Stimulated activated naive CD8-positive, alpha-beta T cell treated with anti-CD3 and anti-CD28 coated beads, Interleukin-15, amount 100 ng/mL, for 72 hours (primary cell): ENCODE results near the gene SMIM24.
"Not testable (repeated sequence)": the region's sequence is repeated elsewhere in the genome, so short reads cannot be mapped to it uniquely, and the experiment has no call there.

Experiments
- ATAC-seq: fragments of 150-1000 bp; cut with Tn5 transposase; 2 replicates; pipeline ENCODE4 v1.10.0; 2021; ENCODE audit warnings: mild to moderate bottlenecking, moderate library complexity
- DNase-seq, 2 donors: peaks; one replicate each; pipeline ENCODE4 v3.0.0; 2021 to 2022
- H3K27ac Mint-ChIP-seq, 2 donors: one replicate each; pipeline ENCODE4 v1.8.0; 2022; ENCODE audit warnings: mild to moderate bottlenecking in 2 of 2, mixed read lengths in 2 of 2, moderate library complexity in 2 of 2
- H3K27me3 Mint-ChIP-seq: one replicate; pipeline ENCODE4 v1.8.0; 2022; ENCODE audit warnings: mixed read lengths
- H3K4me1 Mint-ChIP-seq: one replicate; pipeline ENCODE4 v1.8.0; 2022; ENCODE audit warnings: mild to moderate bottlenecking, mixed read lengths
- H3K4me3 Mint-ChIP-seq, 2 donors: one replicate each; pipeline ENCODE4 v1.8.0; 2022; ENCODE audit warnings: mild to moderate bottlenecking in 2 of 2, mixed read lengths in 2 of 2, moderate library complexity in 1 of 2
- H3K9me3 Mint-ChIP-seq, 2 donors: one replicate each; pipeline ENCODE4 v1.8.0; 2022; ENCODE audit warnings: mixed read lengths in 2 of 2

Gene SMIM24

DNA sequence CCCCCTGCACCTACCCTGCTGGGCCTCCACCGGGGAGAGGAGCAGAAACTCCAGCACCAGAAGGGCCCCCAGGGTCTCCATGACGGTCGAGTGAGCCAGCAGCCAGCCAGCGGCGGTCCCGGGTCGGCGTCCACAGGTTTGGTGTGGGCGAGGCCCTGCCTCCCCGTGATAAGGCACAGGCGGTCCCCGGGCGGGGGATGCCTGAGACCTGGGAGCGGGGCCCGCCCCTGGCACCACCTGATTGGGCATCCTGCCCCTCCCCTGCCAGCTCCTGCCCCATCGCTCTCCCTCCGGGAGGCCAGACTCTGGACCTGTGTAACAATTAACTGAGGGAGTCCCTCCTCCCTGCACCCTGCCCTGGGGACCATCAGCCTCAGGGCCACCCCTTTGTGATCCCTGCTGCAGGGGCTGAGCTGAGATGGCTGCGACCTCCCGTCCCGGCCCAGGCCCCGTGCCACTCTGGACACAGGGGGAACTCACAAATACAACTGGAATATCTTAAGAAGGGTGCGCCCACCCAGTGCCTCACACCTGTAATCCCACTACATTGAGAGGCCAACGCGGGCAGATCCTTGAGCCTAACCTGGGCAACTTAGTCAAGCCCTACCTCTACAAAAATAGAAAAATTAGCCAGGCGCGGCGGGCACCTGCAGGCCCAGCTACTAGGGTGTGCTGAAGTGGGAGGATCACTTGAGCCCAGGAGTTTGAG lies at the start of gene SMIM24:
Gene SMIM24 (minus strand): TSS at position 143 of the 709 bp plus-strand sequence. CDS start 62 bp downstream, at position 81.
- ATAC-seq (peak; percentile 15), DNase-seq (no peak)
- Mint-ChIP-seq H3K27me3 (no peaks in the 10 kb centered on the region), H3K27ac (peak within 1 kb of the TSS in 1 of 2 donors; percentile 52), H3K4me1 (peaks cover 18% of the 10 kb centered on the region), H3K4me3 (peak within 1 kb of the TSS in 1 of 2 donors; percentile 75), H3K9me3 (no peaks in the 10 kb centered on the region)

DNA sequence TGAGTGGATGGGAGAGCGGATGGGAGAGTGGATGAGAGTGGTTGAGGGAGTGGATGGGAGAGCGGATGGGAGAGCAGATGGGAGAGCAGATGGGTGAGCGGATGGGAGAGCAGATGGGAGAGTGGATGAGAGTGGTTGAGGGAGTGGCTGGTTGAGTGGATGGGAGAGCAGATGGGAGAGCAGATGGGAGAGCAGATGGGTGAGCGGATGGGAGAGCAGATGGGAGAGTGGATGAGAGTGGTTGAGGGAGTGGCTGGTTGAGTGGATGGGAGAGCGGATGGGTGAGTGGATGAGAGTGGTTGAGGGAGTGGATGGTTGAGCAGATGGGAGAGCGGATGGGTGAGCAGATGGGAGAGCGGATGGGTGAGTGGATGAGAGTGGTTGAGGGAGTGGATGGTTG lies 49.0 kb upstream of the SMIM24 start:
- not testable (repeated sequence) for ATAC-seq, H3K27me3 Mint-ChIP-seq, H3K9me3 Mint-ChIP-seq, H3K4me3 Mint-ChIP-seq, H3K27ac Mint-ChIP-seq, DNase-seq, H3K4me1 Mint-ChIP-seq

DNA sequence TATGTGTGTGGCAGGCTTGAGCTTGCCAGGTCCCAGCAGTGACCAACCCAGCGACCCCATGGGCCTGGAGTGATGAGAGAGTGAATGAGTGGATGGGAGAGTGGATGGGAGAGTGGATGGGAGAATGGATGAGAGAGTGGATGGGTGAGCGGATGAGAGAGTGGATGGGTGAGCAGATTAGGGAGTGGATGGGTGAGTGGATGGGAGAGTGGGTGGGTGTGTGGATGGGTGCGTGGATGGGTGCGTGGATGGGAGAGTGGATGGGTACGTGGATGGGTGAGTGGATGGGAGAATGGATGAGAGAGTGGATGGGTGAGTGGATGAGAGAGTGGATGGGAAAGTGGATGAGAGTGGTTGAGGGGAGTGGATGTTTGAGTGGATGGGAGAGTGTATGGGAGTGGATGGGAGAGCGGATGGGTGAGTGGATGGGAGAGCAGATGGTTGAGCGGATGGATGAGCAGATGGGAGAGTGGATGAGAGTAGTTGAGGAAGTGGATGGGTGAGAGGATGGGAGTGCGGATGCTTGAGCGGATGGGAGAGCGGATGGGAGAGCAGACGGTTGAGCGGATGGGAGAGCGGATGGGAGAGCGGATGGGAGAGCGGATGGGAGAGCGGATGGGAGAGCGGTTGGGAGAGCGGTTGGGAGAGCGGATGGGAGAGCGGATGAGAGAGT lies 48.4 kb upstream of the SMIM24 start:
- Mint-ChIP-seq H3K9me3 (no peaks in the 10 kb centered on the region), H3K4me1 (no peaks in the 10 kb centered on the region), H3K27ac (no peak overlapping the region), H3K27me3 (no peaks in the 10 kb centered on the region), H3K4me3 (no peak overlapping the region)
- ATAC-seq: no peak
- no peak for DNase-seq

DNA sequence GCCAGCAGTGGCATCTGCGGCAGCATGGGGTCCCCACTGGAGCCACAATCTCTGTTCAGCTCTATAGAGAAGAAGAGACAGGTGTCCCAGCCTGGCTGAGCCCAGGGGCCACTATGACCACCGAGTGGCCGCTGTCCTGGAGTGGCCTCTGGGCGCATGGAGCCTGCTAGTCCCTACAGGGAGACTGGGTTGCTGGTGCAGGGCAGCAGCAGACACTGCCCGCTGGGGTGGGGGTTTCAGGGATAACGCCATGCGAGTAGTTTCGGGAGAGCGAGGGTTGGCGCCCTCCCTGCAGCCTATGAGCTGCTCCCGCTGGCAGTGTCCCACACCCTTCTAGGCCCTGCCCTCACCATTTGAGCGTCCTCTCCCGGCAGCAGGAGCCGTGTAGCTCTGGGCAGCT lies 47.8 kb upstream of the SMIM24 start:
- Mint-ChIP-seq H3K27me3 (no peaks in the 10 kb centered on the region), H3K4me1 (no peaks in the 10 kb centered on the region), H3K4me3 (no peak overlapping the region), H3K27ac (no peak overlapping the region), H3K9me3 (no peaks in the 10 kb centered on the region)
- DNase-seq (no peak), ATAC-seq (no peak)

DNA sequence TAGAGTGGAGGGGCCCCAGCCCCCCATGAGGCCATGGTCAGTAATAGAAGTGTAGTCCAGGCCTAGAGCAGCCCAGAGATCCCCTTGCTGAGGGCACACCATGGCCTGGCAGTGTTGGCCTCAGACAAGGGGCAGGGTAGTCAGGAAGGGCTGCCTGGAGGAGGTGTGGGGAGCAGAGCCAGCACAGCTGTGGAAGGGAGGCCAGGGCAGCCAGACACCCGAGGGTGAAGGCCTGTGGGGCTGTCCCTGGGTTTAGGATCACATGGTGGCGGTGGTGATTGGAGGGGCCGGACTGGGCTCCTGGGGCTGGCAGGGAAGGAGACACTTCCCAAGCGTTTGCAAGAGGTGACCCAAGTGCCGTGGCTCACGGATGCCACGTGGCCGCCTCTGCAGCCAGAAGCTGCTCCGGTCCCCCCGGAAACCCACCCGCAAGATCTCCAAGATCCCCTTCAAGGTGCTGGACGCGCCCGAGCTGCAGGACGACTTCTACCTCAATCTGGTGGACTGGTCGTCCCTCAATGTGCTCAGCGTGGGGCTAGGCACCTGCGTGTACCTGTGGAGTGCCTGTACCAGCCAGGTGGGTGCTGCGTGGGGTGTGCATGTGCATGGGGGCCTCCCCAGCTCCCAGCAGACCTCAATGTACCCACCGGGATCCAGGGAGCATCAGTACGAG lies 47.0 kb upstream of the SMIM24 start:
- H3K27me3 Mint-ChIP-seq: no peaks in the 10 kb centered on the region
- H3K9me3 Mint-ChIP-seq: no peaks in the 10 kb centered on the region
- DNase-seq (no peak), ATAC-seq (no peak)
- peak overlapping the region in 1 of 2 donors; percentile 79 for H3K27ac Mint-ChIP-seq
- peaks cover under 1% of the 10 kb centered on the region for H3K4me1 Mint-ChIP-seq
- no peak overlapping the region for H3K4me3 Mint-ChIP-seq

DNA sequence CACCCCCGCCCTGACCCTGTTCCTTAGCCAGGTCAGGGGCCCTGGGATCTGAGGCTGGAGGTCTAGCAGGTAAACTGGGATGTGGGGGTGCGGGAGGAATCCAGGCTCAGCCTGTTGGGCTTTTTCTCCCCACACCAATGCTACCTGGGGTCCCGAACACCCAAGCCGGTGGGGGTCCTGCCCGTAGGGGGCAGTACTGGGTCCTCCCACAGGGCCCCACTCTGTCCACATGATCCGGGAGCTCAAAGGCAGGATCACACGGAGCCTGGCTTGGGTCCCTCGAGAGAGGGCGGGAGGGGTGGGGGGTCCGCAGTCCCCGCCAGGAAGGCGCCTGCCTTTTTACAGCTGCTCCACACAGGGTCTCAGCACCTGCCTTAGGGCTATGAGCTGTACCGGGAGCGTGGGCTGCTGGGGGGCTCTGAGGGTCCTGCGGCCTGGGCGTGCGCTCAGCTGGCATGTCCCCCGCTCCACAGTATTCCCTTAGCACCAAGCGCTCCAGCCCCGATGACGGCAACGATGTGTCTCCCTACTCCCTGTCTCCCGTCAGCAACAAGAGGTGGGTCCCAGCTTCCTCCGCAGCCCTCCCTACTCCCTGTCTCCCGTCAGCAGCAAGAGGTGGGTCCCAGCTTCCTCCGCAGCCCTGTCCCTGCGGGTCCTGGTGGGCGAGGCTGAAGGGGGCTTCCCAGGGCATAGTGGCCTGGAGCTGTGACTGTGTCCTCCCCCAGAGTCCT lies 46.3 kb upstream of the SMIM24 start:
- no peak for DNase-seq
- Mint-ChIP-seq H3K9me3 (no peaks in the 10 kb centered on the region), H3K4me1 (peaks cover 5% of the 10 kb centered on the region), H3K4me3 (no peak overlapping the region), H3K27me3 (no peaks in the 10 kb centered on the region), H3K27ac (no peak overlapping the region)
- no peak for ATAC-seq

DNA sequence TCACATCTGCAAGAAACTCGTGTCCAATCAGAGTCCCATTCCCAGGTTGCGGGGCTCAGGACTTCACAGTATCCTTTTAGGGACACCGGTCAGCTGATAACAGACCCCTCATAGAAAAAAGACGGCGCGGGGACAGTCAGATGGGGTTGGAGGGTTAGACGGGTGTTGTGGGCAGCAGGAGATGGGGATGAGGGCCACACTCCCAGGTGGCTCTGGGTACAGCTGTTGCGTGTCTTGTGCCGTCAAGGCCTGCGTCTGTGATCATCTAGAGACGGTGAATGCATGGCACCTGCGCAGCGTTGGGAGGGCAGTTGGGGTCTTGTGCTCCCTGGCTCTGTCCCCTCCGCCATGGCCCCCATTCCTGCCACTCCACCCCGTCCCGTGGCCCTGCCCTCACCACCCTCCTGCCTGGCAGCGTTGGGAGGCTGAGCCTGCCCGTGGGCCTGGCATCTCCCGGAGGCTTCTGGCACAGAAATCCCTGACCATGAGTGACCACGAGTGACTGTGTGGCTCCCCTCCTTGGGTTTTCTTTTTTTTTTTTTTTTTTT lies 44.7 kb upstream of the SMIM24 start:
- no peaks in the 10 kb centered on the region for H3K9me3 Mint-ChIP-seq
- no peak for DNase-seq
- H3K27me3 Mint-ChIP-seq: no peaks in the 10 kb centered on the region
- ATAC-seq: no peak
- H3K4me3 Mint-ChIP-seq: no peak overlapping the region
- H3K4me1 Mint-ChIP-seq: peaks cover 14% of the 10 kb centered on the region
- H3K27ac Mint-ChIP-seq: peak overlapping the region in 1 of 2 donors; percentile 81

DNA sequence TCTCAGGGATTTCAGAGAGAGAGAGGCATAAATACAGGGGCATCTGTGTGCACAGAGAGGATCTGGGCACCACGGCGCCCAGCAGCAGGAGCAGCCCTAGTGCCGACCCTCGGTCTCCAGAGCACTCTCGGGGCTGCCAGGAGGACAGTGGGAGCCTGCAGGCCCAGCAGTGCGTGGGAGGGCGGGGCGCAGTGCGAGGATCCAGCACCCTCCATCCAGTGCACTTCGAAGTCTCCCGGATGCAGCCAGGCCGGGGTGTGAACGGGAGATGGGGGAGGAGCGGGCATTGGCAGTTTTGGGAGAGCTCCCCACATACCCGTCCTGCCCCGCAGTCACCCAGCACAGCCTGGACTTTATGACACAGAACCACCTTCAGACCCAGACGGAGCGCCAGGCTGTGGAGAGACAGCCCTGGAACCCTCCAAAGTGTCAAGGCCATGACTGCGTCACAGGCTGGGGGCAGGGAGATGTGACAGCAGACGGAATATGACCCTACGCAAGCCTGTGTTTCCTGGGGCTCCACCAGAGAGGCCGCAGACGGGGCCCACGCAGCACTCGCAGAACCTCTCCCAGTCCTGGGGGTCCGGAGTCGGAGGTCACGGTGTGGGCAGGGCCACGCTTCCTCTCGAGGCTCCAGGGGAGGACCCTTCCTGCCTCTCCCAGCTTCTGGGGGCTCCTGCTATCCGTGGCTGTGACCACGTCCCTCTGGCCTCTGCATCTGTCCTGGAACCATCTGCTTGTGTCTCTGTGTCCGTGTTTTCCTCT lies 43.9 kb upstream of the SMIM24 start:
- Mint-ChIP-seq H3K27ac (peak overlapping the region in 1 of 2 donors; percentile 81), H3K27me3 (no peaks in the 10 kb centered on the region), H3K4me1 (peaks cover 19% of the 10 kb centered on the region), H3K9me3 (no peaks in the 10 kb centered on the region), H3K4me3 (no peak overlapping the region)
- ATAC-seq: no peak
- DNase-seq: no peak

DNA sequence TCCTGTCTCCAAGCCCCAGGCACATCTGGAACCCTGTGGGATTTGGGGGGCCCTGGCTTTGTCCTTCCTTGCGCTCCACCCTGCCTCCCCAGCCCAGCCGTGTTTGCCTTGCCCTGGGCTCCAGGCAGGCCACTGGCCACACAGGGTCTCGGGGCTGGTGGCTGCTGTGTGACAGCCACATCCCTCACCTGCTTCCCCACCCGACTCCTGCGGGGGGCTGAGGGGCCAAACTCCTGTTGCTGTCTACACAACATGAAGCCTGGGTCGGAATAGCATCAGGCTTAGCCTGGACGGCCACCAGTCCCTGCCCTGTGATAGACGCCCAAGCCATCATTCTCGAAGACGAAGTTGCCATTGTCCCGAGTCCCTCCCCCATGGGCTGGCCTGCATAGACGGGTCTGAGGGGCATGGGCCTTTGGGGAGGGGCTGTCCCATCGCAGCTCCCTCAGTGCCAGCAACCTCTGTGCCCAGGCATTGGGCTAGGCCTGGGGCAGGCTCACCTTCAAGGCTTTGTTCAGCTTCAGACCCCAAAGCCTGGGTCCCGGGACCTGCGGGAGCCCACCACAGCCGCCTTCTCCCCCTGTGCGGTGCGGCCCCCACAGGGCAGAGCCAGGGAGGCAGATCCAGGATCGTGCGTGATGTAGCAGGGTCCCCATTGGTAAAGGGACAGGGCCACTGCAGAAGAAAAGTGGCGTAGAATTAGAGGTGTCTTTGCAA lies 43.2 kb upstream of the SMIM24 start:
- no peak overlapping the region for H3K27ac Mint-ChIP-seq
- no peak overlapping the region for H3K4me3 Mint-ChIP-seq
- peaks cover 25% of the 10 kb centered on the region for H3K4me1 Mint-ChIP-seq

DNA sequence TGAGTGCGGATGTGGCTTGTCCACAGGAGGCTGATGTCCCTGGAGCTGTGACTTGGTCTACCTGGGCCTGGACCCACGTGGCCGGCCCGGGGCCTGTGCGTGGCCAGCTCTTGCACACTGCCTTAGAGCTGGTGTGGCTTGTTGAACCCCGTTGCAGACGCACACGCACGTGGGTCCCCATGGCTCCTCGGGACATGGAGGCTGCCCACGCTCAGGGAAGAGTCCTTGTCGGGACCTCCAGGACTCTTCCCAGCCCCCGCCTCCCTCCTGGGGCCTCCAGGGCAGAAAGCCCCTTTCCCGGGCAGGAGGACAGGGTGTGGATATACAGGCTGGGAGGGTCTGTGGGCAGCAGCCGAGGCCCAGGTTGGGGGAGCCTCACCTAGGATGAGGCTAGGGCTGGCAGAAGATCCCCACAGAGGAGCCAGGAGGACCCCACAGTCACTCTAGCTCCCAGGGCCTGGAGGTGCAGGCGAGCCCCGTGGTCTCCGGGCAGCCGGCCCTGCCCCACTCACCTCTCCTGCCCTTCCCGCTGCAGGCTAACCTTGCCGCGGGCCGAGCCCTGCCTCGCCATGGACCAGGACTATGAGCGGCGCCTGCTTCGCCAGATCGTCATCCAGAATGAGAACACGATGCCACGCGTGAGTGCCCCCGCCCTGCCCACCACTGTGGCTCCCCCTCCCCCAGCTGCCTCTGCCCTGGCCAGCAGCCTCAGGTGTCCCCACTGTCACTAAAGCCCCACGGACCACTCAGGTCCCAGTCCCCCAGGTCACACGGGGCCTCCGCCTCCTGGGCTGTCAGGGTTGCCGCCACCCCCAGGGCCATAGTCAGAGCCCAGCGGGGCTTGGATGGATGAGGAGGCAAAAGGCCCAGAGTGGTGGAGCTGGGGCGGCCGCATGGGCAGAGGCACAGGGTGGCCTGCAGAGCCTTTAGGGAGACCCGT lies 42.4 kb upstream of the SMIM24 start:
- Mint-ChIP-seq H3K9me3 (no peaks in the 10 kb centered on the region), H3K4me1 (peaks cover 30% of the 10 kb centered on the region), H3K4me3 (no peak overlapping the region), H3K27me3 (no peaks in the 10 kb centered on the region), H3K27ac (peak overlapping the region in 1 of 2 donors; percentile 42)
- no peak for DNase-seq
- ATAC-seq: no peak

More for the DNA sequence above, 43.2 kb upstream of the SMIM24 start:
- no peaks in the 10 kb centered on the region for H3K27me3 Mint-ChIP-seq
- DNase-seq: no peak
- H3K9me3 Mint-ChIP-seq: no peaks in the 10 kb centered on the region
- no peak for ATAC-seq

DNA sequence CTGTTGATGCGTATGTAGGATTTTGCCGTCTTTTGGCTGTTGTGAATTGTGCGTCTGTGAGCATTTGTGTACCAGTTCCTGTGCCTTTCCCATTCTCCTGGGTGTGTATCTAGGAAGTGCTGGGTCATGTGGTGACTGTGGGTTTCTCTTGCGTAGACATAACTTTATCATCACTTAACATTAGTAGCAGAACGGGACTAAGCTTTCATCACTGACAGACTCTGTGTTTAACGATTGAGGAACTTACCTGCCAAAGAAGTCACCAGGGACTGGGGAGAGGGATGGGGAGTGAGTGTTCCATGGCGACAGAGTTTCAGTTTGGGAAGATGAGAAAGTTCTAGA lies 40.8 kb upstream of the SMIM24 start:
- DNase-seq (no peak), ATAC-seq (no peak)
- Mint-ChIP-seq H3K27me3 (no peaks in the 10 kb centered on the region), H3K9me3 (no peaks in the 10 kb centered on the region), H3K4me1 (peaks cover 43% of the 10 kb centered on the region), H3K4me3 (no peak overlapping the region), H3K27ac (peak overlapping the region in 1 of 2 donors; percentile 48)

DNA sequence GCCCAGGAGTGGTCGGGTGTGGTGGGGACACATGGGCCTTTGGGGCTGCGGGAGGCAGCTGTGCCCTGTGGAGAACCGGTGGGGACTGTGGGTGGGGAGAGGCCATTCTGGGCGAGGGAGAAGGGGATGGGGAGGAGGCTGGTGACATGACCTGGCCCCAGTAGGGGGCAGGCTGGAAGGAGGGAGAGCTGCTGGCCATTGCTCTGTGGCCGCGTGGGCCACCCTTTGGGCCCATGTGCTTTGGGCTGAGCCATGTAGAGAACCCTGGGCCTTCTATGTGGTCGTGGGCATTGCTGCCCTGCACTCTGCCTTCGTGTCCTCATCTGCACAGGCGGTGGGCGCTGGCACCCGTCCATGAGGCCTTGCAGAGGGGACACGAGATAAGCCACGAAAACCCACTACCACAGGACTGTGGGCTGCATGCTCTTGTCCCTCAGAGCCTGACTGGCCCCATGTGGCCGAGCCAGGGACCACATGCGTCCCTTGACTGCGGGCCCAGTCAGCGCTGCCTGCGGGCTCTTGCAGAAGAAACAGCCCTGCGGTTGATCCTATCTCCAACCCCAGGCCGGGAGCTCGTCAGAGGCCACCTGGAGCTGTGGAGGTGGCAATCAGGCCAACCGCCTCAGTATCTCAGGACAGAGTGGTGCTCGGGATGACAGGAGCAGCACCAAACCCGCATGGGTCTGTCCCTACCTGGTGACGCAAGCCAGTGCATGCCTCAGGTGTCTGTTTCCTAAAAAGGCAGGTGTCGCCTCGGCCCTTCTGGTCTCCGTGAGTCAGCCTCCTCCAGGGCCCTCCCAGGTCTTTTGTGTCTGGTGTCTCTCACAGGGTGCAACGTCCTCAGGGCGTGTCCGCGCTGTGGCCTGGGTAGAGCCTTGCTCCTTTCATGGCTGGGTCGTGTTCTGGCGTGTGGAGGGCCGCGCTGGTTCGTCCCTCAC lies 40.1 kb upstream of the SMIM24 start:
- no peak overlapping the region for H3K27ac Mint-ChIP-seq
- H3K9me3 Mint-ChIP-seq: no peaks in the 10 kb centered on the region

DNA sequence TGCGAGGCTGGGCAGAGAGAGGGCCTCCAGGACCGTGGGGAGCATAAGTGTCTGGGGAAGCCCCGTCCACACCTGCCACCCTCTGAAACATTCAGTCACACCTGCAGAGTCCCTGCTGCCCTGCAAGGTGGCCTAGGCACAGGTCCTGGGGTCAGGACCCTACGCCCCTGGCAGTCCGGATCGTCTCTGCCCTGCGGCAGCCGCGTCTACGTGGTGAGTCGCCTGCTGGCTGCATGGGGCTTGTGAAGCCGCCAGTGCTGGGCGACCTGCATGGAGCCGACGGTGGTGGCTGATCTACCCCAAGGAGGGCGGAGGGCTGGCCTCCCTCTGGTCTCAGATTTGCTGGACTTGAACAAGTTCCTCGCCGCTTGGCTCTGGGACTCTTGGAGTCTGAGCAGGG lies 38.8 kb upstream of the SMIM24 start:
- H3K27me3 Mint-ChIP-seq: no peaks in the 10 kb centered on the region
- H3K27ac Mint-ChIP-seq: no peak overlapping the region
- ATAC-seq: no peak
- H3K9me3 Mint-ChIP-seq: no peaks in the 10 kb centered on the region
- DNase-seq: no peak
- peaks cover 62% of the 10 kb centered on the region for H3K4me1 Mint-ChIP-seq
- H3K4me3 Mint-ChIP-seq: no peak overlapping the region

More for the DNA sequence above, 40.1 kb upstream of the SMIM24 start:
- DNase-seq: no peak
- Mint-ChIP-seq H3K27me3 (no peaks in the 10 kb centered on the region), H3K4me1 (peaks cover 49% of the 10 kb centered on the region), H3K4me3 (no peak overlapping the region)
- ATAC-seq: no peak
